Spleen (tissue), 11 donors: Measurements from ENCODE around the gene CACNB2. TPM values are rescaled to one million over a fixed set of nuclear protein-coding genes. Genes with fewer than 3 reads are reported as not detected.
"Not testable (repeated sequence)": the region's sequence is repeated elsewhere in the genome, so short reads cannot be mapped to it uniquely, and the experiment has no call there.

Experiments
- DNase-seq: peaks from one replicate; pipeline ENCODE4 v3.0.0-alpha.2; 2020
- H3K27ac ChIP-seq, 8 donors: fragments of 200-600 bp; sonication (generic) in 7 of 8; 1 replicate in 4 of 8; 2 replicates in 4 of 8; pipeline versions ENCODE4 v1.5.0 to v1.8.0; 2016 to 2021; ENCODE audit warnings: inconsistent platforms in 4 of 8, mild to moderate bottlenecking in 4 of 8, moderate library complexity in 1 of 8
- H3K27me3 ChIP-seq, 7 donors: fragments of 200-600 bp; sonication (generic) in 6 of 7; replicated peaks in 1 of 7; 1 replicate in 4 of 7; 2 replicates in 3 of 7; pipeline versions ENCODE4 v1.5.0 to v1.8.0; 2016 to 2021; ENCODE audit warnings: inconsistent platforms in 3 of 7, mild to moderate bottlenecking in 1 of 7
- H3K36me3 ChIP-seq, 6 donors: fragments of 200-600 bp; sonication (generic) in 5 of 6; 1 replicate in 4 of 6; 2 replicates in 2 of 6; pipeline versions ENCODE4 v1.5.0 to v1.8.0; 2016 to 2021; ENCODE audit warnings: inconsistent platforms in 2 of 6
- H3K4me1 ChIP-seq, 6 donors: fragments of 200-600 bp; sonication (generic) in 5 of 6; 1 replicate in 3 of 6; 2 replicates in 3 of 6; pipeline versions ENCODE4 v1.5.0 to v1.8.0; 2016 to 2021; ENCODE audit warnings: inconsistent platforms in 3 of 6
- H3K4me3 ChIP-seq, 8 donors: fragments of 200-600 bp; sonication (generic) in 7 of 8; 1 replicate in 4 of 8; 2 replicates in 4 of 8; pipeline versions ENCODE4 v1.5.0 to v1.8.0; 2016 to 2021; ENCODE audit warnings: inconsistent platforms in 4 of 8, mild to moderate bottlenecking in 4 of 8, moderate library complexity in 2 of 8
- H3K9me3 ChIP-seq, 8 donors: fragments of 200-600 bp; sonication (generic) in 7 of 8; 1 replicate in 4 of 8; 2 replicates in 4 of 8; pipeline versions ENCODE4 v1.5.0 to v1.8.0; 2016 to 2021; ENCODE audit warnings: inconsistent platforms in 4 of 8
- CTCF ChIP-seq, 11 experiments: fragments of 200-600 bp in 7 of 11; fragments of 450-650 bp in 4 of 11; sonication (generic) in 4 of 11; IDR thresholded peaks in 8 of 11; conservative IDR thresholded peaks in 3 of 11; 1 replicate in 7 of 11; 2 replicates in 4 of 11; pipeline versions ENCODE4 v1.4.0 to v1.8.0; 2016 to 2021; ENCODE audit warnings: antibody characterized with exemption in 11 of 11, inconsistent platforms in 4 of 11, mild to moderate bottlenecking in 1 of 11
- POLR2A ChIP-seq, 3 donors: fragments of 450-650 bp; IDR thresholded peaks; one replicate each; pipeline ENCODE4 v1.5.1; 2017; ENCODE audit warnings: antibody characterized with exemption in 3 of 3, mild to moderate bottlenecking in 1 of 3
- POLR2AphosphoS5 ChIP-seq, 3 donors: sonication (generic); formaldehyde crosslinking; IDR thresholded peaks; one replicate each; pipeline ENCODE4 v1.5.1; 2017; ENCODE audit warnings: antibody characterized with exemption in 3 of 3
- WGBS, 5 donors: extraction: QIAGEN DNeasy Blood & Tissue Kit in 3 of 5; methylation state at CpG; one replicate each; pipeline versions ENCODE4 v1.1.5 to v1.1.7; 2013 to 2018; 5-methylcytosine and 5-hydroxymethylcytosine counted together
- intact Hi-C: fragments of 100-400 bp; cut with DNase I; formaldehyde crosslinking; loops from one replicate; pipeline ENCODE4 v1.15.0; 2023; ENCODE audit warnings: low total_unique reads
- polyA plus RNA-seq, 3 donors: library from polyadenylated mRNA; stranded (reverse); fragments of 200-250 nt; gene quantifications; one replicate each; pipeline ENCODE4 v1.2.1, GENCODE V29; 2013
- total RNA-seq, 7 donors: library from RNA; depleted of rRNA in 3 of 7; stranded (reverse); fragments of >200 nt in 3 of 7; fragmentation: NEBNext Ultra II Directional in 4 of 7; extraction: Animal tissue kit (Norgen Biotek cat#: 25700) in 4 of 7; gene quantifications; one replicate each; pipeline versions ENCODE4 v1.1.0 to v1.2.1, GENCODE V29; 2016 to 2021
- donor health status: healthy with polysubstance abuse.
- donor health status: DM: no; HTN: no; CAD: no; lungs with moderate emphysema.
- donor health status: DM: no; HTN: no; CAD: no.
- donor health status: Bipolar disorder and iron deficiency.
- donor health status: healthy.
- donor health status: DM: no; HTN: no; CAD: no.
- donor health status: DM: yes; HTN: yes; CAD: no.

Gene CACNB2
- total and polyA plus RNA-seq, 10 donors, result 0.17 to 0.79 (median 0.44) TPM; not detected in 1

- Histone ChIP-seq H3K9me3 (peaks cover 0 to 95% (median 89%) of the 10 kb centered on the region in 8 donors), H3K36me3 (peaks cover 0 to 51% (median 14%) of the 10 kb centered on the region in 6 donors), H3K27me3 (no peaks in the 10 kb centered on the region), H3K27ac (no peak overlapping the region), H3K4me3 (no peak overlapping the region), H3K4me1 (no peaks in the 10 kb centered on the region)
- intact Hi-C loops, result no loop called here
- 94 to 99% (median 96%) methylated on average over 6 of the region's 6 CpGs for WGBS, 5 donors
- DNase-seq, result no peak
- no peak for TF ChIP-seq POLR2AphosphoS5 (IDR thresholded peaks at IDR 0.05)
- TF ChIP-seq POLR2A (IDR thresholded peaks at IDR 0.05), result no peak
- TF ChIP-seq CTCF (IDR thresholded peaks at IDR 0.05 in 8 of 11, conservative IDR thresholded peaks at IDR 0.05 in 3 of 11), result no peak
Measured at GRCh38 chr10:18563003-18563726, 422.9 kb downstream of the CACNB2 start.

- H3K4me1 ChIP-seq, result no peaks in the 10 kb centered on the region
- H3K27ac ChIP-seq, result no peak overlapping the region
- DNase-seq, result no peak
- H3K36me3 ChIP-seq, result peaks cover 0 to 32% (median 8%) of the 10 kb centered on the region in 6 donors
- no peaks in the 10 kb centered on the region for H3K27me3 ChIP-seq
- intact Hi-C loops, result no loop called here
- H3K4me3 ChIP-seq, result no peak overlapping the region
- TF ChIP-seq CTCF (IDR thresholded peaks at IDR 0.05 in 8 of 11, conservative IDR thresholded peaks at IDR 0.05 in 3 of 11) (no peak), POLR2A (IDR thresholded peaks at IDR 0.05) (no peak), POLR2AphosphoS5 (IDR thresholded peaks at IDR 0.05) (no peak)
- peaks cover 0 to 95% (median 87%) of the 10 kb centered on the region in 8 donors for H3K9me3 ChIP-seq
- WGBS, 5 donors, result 94 to 98% (median 98%) methylated on average over 5 of the region's 5 CpGs
Measured at GRCh38 chr10:18565006-18565405, 424.8 kb downstream of the CACNB2 start.

DNA sequence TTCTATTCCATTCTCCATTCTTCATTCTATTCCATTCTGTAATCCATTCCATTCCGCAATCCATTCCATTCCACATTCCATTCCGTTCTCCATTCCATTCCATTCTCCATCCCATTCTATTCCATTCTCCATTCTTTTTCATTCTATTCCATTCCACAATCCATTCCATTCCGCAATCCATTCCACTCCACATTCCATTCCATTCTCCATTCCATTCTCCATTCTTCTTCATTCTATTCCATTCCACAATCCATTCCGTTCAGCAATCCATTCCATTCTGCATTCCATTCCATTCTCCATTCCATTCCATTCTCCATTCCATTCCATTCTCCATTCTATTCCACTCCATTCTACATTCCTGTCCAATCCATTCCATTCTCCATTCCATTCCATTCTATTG lies 426.0 kb downstream of the CACNB2 start:
- Histone ChIP-seq H3K4me3 (no peak overlapping the region), H3K36me3 (peaks cover 0 to 23% (median 8%) of the 10 kb centered on the region in 6 donors), H3K9me3 (peaks cover 0 to 97% (median 86%) of the 10 kb centered on the region in 8 donors), H3K4me1 (no peaks in the 10 kb centered on the region), H3K27me3 (no peaks in the 10 kb centered on the region), H3K27ac (no peak overlapping the region)
- TF ChIP-seq POLR2A (IDR thresholded peaks at IDR 0.05) (no peak), POLR2AphosphoS5 (IDR thresholded peaks at IDR 0.05) (no peak)
- 83 to 97% (median 84%) methylated on average over 4 of the region's 4 CpGs for WGBS, 5 donors
- no peak for DNase-seq
- intact Hi-C loops, result no loop called here

GRCh38 chr10:18567343-18567856 lies 427.2 kb downstream of the CACNB2 start:
- no peaks in the 10 kb centered on the region for H3K4me1 ChIP-seq
- 94 to 99% (median 99%) methylated on average over 3 of the region's 3 CpGs for WGBS, 5 donors

DNA sequence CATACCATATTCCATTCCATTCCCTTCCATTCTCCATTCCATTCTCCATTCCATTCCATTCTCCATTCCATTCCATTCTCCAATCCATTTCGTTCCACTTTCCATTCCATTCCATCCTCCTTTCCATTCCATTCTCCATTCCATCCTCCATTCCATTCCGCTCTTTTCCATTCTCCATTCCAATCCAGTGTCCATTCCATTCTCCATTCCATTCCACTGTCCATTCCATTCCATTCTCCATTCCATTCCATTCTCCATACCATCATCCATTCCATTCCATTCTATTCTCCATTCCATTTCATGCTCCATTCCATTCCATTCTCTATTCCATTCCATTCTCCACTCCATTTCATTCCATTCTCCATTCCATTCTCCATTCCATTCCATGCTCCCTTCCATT lies 430.2 kb downstream of the CACNB2 start:
- H3K4me1 ChIP-seq, H3K4me3 ChIP-seq, DNase-seq, intact Hi-C loops, H3K27me3 ChIP-seq, H3K27ac ChIP-seq: not testable (repeated sequence)
- 94 to 99% (median 98%) methylated on average over 2 of the region's 2 CpGs for WGBS, 5 donors
- H3K36me3 ChIP-seq, result peaks cover 0 to 20% (median 0%) of the 10 kb centered on the region in 6 donors
- peaks cover 0 to 77% (median 55%) of the 10 kb centered on the region in 8 donors for H3K9me3 ChIP-seq

More at GRCh38 chr10:18567343-18567856, 427.2 kb downstream of the CACNB2 start:
- Histone ChIP-seq H3K9me3 (peaks cover 0 to 100% (median 85%) of the 10 kb centered on the region in 8 donors), H3K4me3 (no peak overlapping the region), H3K27me3 (no peaks in the 10 kb centered on the region), H3K27ac (no peak overlapping the region), H3K36me3 (peaks cover 0 to 14% (median 4%) of the 10 kb centered on the region in 6 donors)
- DNase-seq, result no peak
- no peak for TF ChIP-seq POLR2A (IDR thresholded peaks at IDR 0.05)
- TF ChIP-seq CTCF (IDR thresholded peaks at IDR 0.05 in 8 of 11, conservative IDR thresholded peaks at IDR 0.05 in 3 of 11), result no peak
- no peak for TF ChIP-seq POLR2AphosphoS5 (IDR thresholded peaks at IDR 0.05)
- intact Hi-C loops, result no loop called here
